Measurements from ENCODE around the gene NUP62CL.

DNA sequence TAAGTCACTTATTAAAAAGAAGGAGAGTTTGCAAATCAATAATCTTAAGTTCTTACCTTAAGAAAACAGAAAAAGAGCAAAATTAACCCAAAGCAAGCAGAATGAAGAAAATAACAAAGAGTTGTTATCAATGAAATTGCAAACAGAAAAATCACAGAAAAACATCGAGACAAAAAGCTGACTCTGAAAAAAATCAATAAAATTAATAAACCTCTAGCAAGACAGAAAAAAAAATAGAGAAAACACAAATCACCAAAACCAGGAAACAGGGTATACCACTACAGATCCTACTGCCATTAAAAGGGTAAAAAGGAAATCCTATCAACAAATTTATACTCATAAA lies 70.3 kb downstream of the NUP62CL start:
- TF ChIP-seq, protein P1, sequence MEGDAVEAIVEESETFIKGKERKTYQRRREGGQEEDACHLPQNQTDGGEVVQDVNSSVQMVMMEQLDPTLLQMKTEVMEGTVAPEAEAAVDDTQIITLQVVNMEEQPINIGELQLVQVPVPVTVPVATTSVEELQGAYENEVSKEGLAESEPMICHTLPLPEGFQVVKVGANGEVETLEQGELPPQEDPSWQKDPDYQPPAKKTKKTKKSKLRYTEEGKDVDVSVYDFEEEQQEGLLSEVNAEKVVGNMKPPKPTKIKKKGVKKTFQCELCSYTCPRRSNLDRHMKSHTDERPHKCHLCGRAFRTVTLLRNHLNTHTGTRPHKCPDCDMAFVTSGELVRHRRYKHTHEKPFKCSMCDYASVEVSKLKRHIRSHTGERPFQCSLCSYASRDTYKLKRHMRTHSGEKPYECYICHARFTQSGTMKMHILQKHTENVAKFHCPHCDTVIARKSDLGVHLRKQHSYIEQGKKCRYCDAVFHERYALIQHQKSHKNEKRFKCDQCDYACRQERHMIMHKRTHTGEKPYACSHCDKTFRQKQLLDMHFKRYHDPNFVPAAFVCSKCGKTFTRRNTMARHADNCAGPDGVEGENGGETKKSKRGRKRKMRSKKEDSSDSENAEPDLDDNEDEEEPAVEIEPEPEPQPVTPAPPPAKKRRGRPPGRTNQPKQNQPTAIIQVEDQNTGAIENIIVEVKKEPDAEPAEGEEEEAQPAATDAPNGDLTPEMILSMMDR (IDR thresholded peaks at IDR 0.05; ENCODE audit: insufficient read depth, low read depth, low read length): no peak
- TF ChIP-seq EZH2 (IDR thresholded peaks at IDR 0.05; ENCODE audit: insufficient read depth, low read length): no peak

All from astrocyte (in vitro differentiated cells and primary cell).